IPS DF 6.9 (cell line): ENCODE results near the gene PDZK1IP1.

Experiments
- DNase-seq: peaks from one replicate; pipeline ENCODE4 v3.0.0-alpha.2; 2013; ENCODE audit warnings: low read depth, low spot score
- H3K27ac ChIP-seq: one replicate; pipeline ENCODE4 v1.5.1; 2013; ENCODE audit warnings: low read length, control low read depth
- H3K27me3 ChIP-seq: 2 replicates; pipeline ENCODE4 v1.6.1; 2013; ENCODE audit warnings: mild to moderate bottlenecking, low read length; ENCODE audit not compliant: control insufficient read depth, insufficient read depth
- H3K36me3 ChIP-seq: 2 replicates; pipeline ENCODE4 v1.6.1; 2013; ENCODE audit warnings: low read length; ENCODE audit not compliant: control insufficient read depth, insufficient read depth
- H3K4me1 ChIP-seq: 2 replicates; pipeline ENCODE4 v1.6.1; 2013; ENCODE audit warnings: low read length; ENCODE audit not compliant: control insufficient read depth, insufficient read depth
- H3K4me3 ChIP-seq: 2 replicates; pipeline ENCODE4 v1.5.1; 2013; ENCODE audit warnings: mild to moderate bottlenecking, low read length
- H3K9me3 ChIP-seq: 2 replicates; pipeline ENCODE4 v1.6.1; 2013; ENCODE audit warnings: low read length, inconsistent platforms; ENCODE audit not compliant: control insufficient read depth, insufficient read depth
- WGBS: extraction: QIAGEN DNeasy Blood & Tissue Kit; methylation state at CpG from one replicate; pipeline ENCODE4 v1.1.7; 2013; ENCODE audit warnings: mixed read lengths, missing lambda C conversion rate; ENCODE audit not compliant: insufficient read length, insufficient coverage; 5-methylcytosine and 5-hydroxymethylcytosine counted together

The PDZK1IP1 gene

DNA sequence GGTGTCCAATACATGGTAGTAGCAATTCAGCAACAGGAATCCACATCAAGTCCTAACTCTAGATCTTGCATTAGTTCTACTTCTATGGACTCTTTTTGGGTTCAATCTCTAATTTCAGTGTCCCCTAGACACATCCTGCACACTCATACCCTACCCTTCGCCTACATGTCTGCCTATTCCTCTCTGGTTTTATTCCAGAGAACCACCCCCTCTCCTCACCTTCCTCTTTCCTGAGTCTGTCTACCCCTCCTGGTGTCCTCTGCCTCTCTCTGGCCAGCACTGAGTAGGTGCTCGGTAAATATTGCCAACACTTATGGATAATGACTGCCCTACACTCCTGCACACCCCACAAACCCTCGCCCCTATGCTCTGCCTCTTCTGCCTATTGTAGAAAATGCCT lies 32.6 kb upstream of the PDZK1IP1 start:
- H3K27ac ChIP-seq: no peak overlapping the region
- H3K27me3 ChIP-seq: peaks cover 64% of the 10 kb centered on the region
- no peaks in the 10 kb centered on the region for H3K4me1 ChIP-seq
- H3K4me3 ChIP-seq: no peak overlapping the region
- no peaks in the 10 kb centered on the region for H3K36me3 ChIP-seq
- WGBS: no CpG with 5 or more reads among the region's 3 CpGs
- no peaks in the 10 kb centered on the region for H3K9me3 ChIP-seq
- DNase-seq: no peak

DNA sequence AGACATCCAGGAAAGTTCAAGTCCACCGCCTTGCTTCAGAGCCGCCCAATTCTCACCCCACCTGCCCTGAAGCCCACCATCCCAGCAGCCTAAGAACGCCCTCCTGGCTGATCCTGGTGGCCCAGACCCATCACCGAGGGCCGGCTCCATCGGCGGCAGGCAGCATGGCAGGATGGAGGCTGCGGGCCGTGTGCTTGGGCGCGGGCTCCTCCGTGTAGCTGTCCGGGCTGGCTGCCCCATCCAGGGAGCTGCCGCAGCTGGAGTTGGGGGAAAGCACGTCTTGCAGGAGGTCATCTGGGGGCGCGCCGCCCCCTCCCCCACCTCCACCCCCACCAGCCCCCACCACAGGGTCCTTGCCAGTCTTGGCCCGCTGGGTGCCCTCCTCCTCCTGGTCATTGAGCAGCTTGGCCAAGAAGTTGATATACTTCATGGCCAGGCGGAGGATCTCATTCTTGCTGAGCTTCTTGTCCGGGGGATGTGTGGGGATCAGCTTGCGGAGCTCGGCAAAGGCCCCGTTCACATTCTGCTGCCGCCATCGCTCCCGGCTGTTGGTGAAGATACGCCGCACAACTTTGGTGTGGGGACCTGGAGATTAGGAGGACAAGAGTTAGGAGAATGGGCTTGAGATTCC lies 29.9 kb upstream of the PDZK1IP1 start:
- Histone ChIP-seq H3K4me3 (no peak overlapping the region), H3K27ac (no peak overlapping the region), H3K27me3 (peaks cover 40% of the 10 kb centered on the region), H3K36me3 (no peaks in the 10 kb centered on the region), H3K4me1 (no peaks in the 10 kb centered on the region), H3K9me3 (no peaks in the 10 kb centered on the region)
- DNase-seq: no peak
- WGBS: no CpG with 5 or more reads among the region's 29 CpGs

DNA sequence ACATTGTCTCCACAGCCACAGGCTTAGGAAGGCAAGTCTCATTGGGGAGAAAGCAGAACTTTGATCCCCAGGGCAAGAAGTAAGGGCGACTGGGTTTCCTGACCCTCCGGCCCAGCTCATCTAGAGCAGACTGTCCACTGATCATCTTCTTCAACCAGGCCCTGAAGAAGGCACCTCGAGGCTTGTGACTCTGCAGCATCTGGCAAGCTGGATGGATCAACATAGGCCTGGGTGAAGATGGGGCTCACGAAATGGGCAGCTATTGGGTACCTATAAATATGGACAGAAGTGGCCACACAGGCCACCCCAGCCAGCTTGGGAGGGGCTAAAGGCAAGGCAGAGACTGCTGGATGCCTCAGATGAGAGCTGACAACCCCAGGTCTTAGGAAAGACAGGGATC lies 29.2 kb upstream of the PDZK1IP1 start:
- Histone ChIP-seq H3K27ac (no peak overlapping the region), H3K4me1 (no peaks in the 10 kb centered on the region), H3K9me3 (no peaks in the 10 kb centered on the region), H3K27me3 (peaks cover 33% of the 10 kb centered on the region), H3K4me3 (no peak overlapping the region), H3K36me3 (no peaks in the 10 kb centered on the region)
- no peak for DNase-seq
- WGBS: no CpG with 5 or more reads among the region's 4 CpGs

DNA sequence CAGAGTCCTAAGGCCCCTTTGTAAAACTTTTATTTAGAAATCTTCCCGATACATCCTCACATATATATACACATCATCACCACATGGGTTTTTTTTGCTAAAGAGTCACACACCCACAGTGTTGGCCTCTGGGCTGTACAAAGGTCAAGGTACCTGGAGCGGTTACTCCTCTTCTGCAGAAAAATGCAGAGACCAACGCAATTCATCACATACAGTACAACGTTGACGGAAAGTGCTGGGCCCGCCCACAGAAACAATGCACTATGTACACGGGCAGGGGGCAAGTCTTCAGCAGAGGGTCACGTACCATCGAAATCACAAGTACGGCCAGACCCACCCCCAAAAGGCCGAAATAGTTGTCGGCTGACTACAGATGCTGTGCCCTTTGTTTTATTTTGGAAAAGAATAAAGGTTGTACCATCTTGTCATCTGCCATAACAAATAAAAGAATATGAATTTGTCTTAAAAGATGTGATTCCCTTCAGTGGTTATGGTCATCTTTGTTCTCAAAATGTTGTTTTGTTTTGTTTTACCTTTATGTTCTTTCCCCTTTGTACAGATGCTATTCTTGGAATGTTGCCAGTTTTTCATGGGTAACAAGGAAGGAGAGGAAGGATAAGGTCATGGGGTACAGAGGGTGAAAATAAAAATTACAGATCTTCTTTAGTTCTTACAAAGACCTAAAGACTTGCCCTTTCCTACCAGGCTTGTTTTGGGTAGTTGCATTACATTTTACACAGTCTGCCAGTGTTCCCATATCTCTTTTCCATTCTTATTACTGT lies 26.6 kb upstream of the PDZK1IP1 start:
- no peak for DNase-seq
- Histone ChIP-seq H3K27ac (no peak overlapping the region), H3K36me3 (no peaks in the 10 kb centered on the region), H3K27me3 (peaks cover 8% of the 10 kb centered on the region; the same call in 1 of the 2 replicates), H3K4me1 (no peaks in the 10 kb centered on the region), H3K9me3 (no peaks in the 10 kb centered on the region), H3K4me3 (no peak overlapping the region)
- WGBS: no CpG with 5 or more reads among the region's 12 CpGs

DNA sequence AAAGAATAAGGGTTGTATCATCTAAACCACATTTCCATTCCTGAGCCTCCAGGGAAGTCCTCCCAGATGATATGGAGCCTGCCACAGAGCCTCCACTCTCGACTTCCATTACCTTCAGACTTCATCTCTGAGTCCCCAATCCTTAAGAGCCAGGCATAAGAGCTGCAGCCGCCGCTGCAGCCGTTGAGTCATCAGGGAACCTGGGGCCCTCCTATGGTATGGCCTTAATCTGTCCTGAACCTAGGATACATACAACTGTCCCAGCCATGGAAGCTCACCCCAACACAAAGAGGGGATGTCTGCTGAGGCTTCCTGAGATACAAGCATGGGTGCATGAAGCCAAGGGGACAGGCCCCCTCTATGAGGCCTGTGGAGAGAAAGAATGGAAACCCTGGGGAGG lies 25.9 kb upstream of the PDZK1IP1 start:
- no peak for DNase-seq
- WGBS: no CpG with 5 or more reads among the region's 4 CpGs
- Histone ChIP-seq H3K36me3 (no peaks in the 10 kb centered on the region), H3K9me3 (no peaks in the 10 kb centered on the region), H3K4me3 (no peak overlapping the region), H3K27ac (no peak overlapping the region), H3K4me1 (no peaks in the 10 kb centered on the region), H3K27me3 (peaks cover 2% of the 10 kb centered on the region; the same call in 1 of the 2 replicates)

DNA sequence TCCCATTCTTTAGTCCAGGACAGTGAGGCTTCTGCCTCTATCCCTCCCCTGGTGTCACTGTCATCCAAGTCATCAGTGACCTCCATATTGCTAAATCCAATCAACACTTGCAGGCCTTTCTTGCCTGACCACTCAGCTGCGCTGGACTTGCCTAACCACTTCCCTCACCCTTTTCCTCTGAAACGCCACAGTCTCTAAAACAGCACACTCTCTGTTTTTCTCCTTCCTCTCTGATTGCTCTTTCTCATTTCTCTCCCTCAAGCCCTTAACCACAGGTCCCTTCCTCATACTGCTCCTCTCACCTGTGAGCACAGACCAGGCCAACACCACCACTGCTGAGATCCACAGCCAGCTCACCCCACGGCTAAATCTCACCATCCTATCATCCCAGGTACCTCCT lies 24.7 kb upstream of the PDZK1IP1 start:
- H3K4me3 ChIP-seq: no peak overlapping the region
- H3K4me1 ChIP-seq: no peaks in the 10 kb centered on the region
- H3K9me3 ChIP-seq: no peaks in the 10 kb centered on the region
- DNase-seq: no peak
- no peak overlapping the region for H3K27ac ChIP-seq
- H3K27me3 ChIP-seq: peaks cover 2% of the 10 kb centered on the region; the same call in 1 of the 2 replicates
- H3K36me3 ChIP-seq: no peaks in the 10 kb centered on the region
- WGBS: no CpG with 5 or more reads among the region's 3 CpGs

DNA sequence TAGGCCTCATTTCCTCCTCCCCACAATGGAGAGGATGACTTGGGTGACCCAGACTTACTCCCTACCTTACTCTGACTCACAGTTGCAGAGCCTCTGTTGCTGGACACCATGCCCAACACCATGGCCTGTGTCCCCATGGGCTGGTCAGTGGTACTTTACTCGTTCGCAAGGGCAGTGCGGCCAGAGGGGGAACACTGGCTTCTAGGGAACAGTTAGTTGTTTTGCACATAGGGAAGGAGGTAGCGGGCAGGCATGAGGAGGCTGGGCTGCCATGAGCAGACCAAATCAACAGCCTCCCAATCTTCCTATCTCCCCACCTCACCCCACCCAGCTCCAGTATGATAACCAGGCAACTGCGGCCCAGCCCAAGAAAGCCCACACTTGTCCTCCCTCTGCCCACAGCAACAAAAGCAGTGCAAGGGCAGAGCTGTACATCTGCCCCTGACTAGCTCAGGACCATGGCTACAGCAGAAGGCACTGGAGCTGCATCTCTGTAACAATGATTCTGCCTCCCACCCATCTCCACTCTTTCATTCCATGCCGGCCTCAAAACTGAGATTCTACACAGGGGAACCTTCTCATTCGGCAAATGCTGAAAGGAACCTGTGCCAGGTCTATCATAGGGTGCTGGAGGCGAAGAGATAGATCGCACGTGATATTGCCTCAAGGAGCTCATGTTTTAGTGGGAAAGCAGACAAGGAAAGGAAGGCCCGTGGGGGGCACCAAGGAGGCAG lies 23.6 kb upstream of the PDZK1IP1 start:
- H3K36me3 ChIP-seq: no peaks in the 10 kb centered on the region
- WGBS: no CpG with 5 or more reads among the region's 11 CpGs
- H3K27me3 ChIP-seq: peaks cover 2% of the 10 kb centered on the region; the same call in 1 of the 2 replicates
- no peaks in the 10 kb centered on the region for H3K9me3 ChIP-seq
- peaks cover 2% of the 10 kb centered on the region; the same call in 1 of the 2 replicates for H3K4me1 ChIP-seq
- H3K27ac ChIP-seq: no peak overlapping the region
- no peak overlapping the region for H3K4me3 ChIP-seq
- DNase-seq: no peak

DNA sequence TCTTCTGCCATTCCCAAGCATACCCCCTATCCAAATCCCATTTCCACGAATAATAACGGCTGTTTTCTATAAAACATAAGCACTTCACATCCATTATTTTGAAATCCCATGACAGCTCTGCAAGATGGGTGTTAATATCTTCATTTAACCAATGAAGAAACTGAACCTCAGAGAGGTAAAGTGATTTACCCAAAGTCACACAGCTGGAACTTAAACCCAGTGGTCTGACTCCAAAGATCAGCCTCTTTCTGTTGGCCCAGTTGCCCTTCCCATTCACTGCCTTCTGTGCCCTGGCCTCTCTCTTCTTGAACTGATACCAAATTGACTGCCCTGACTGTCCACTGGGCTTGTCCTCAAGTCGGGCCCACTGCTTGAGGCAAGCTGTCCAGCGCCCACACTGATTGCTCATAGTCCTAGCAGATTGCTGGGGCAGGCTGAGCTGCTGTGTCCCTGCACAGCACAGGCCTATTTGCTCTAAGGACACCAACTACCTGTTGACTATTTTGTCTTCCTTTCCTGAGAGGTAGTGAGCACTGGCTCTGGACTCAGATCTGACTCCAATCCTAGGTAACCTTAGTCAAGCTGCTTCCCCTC lies 22.9 kb upstream of the PDZK1IP1 start:
- DNase-seq: no peak
- Histone ChIP-seq H3K4me3 (no peak overlapping the region), H3K4me1 (peaks cover 4% of the 10 kb centered on the region), H3K27me3 (peaks cover 2% of the 10 kb centered on the region; the same call in 1 of the 2 replicates), H3K27ac (no peak overlapping the region), H3K36me3 (no peaks in the 10 kb centered on the region), H3K9me3 (no peaks in the 10 kb centered on the region)
- 100% methylated on average over 2 of the region's 4 CpGs for WGBS

DNA sequence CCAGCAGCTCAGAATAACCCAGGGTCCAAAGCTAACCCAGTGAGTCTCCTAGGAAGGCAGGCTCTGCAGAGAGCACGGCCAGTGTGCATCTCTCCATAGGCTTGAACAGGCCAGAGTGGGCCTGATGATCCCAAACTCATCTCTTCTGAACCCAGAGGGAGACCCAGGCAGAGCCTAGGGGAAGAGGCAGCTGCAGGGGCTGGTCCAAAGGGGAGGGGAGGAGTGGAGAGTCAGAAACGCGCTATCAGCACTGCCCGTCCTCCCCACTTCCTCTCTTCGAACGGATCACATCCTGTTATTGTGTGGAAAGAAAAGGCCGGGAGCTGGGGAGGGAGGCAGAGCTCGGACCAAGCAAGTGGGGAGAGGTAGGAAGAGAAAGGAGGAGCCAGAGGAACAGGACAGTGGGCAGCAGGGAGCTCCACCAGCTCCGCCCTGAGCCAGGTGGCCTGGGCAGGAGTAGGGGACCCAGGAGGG lies 22.0 kb upstream of the PDZK1IP1 start:
- Histone ChIP-seq H3K9me3 (no peaks in the 10 kb centered on the region), H3K27ac (no peak overlapping the region), H3K36me3 (no peaks in the 10 kb centered on the region), H3K4me1 (peaks cover 4% of the 10 kb centered on the region), H3K4me3 (no peak overlapping the region), H3K27me3 (peaks cover 2% of the 10 kb centered on the region; the same call in 1 of the 2 replicates)
- WGBS: no CpG with 5 or more reads among the region's 9 CpGs
- DNase-seq: no peak

DNA sequence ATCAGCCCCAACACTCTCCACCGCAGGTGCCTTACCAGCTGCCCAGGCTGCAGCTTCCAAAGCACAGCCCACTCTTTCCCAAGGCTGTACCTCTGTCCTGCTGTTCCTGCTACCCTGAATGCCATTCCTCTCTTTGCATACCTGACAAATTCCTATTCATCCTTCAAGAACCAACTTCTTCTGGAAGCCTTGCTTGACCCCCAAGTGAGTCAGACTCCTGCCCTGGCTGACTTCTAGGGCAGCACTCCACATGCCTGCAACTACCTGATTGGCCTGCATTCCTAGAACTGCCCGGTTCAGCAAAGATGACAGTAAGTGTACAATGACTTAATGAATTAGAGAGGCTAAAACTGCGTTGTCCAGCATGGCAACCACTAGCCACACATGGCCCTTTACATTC lies 20.8 kb upstream of the PDZK1IP1 start:
- no peak overlapping the region for H3K27ac ChIP-seq
- H3K36me3 ChIP-seq: no peaks in the 10 kb centered on the region
- H3K9me3 ChIP-seq: no peaks in the 10 kb centered on the region
- peaks cover 4% of the 10 kb centered on the region for H3K4me1 ChIP-seq
- peaks cover 2% of the 10 kb centered on the region; the same call in 1 of the 2 replicates for H3K27me3 ChIP-seq
- no peak overlapping the region for H3K4me3 ChIP-seq
- no CpG with 5 or more reads among the region's 3 CpGs for WGBS
- no peak for DNase-seq
